ENCODE results near the gene ZNF524.

The ZNF524 gene

DNA sequence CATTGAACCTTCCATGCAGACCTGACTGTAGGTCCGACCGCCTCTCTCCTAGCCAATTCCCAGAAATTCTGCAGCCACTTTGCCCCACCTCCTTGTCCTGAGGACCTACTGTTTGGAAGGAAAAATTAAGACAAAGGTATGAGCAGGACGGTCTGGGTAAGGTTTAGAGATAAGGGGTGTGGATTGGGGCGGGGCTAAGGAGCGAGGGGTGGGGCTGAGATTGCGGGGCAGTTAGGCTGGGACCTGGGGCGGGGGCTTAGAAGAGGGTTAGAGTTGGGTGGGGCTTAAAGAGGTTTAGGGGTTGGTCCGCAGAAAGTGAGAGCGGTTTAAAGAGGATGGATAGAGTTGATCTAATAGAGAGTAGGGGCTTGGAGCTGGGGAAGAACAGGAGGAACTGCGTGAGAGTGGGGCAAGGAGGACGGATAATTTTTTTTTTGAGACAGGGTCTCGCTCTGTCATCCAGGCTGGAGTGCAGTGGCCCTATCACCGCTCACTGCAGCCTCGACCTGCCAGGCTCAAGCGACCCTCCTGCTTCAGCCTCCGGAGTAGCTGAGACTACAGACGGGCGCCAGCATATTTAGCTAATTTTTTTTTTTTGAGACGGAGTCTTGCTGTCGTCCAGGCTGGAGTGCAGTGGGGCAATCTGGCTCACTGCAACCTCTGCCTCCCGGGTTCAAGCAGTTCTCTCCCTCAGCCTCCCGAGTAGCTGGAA, 3.6 kb downstream of the ZNF524 start:
- H3K27ac ChIP-seq (ENCODE audit: low read length) = no peak overlapping the region
- H3K4me1 ChIP-seq (ENCODE audit: control insufficient read depth in 1 of 2, insufficient read depth in 2 of 2, low read length in 2 of 2) = peaks cover 12 to 21% of the 10 kb centered on the region in 2 donors
- H3K36me3 ChIP-seq (ENCODE audit: control insufficient read depth in 1 of 2, insufficient read depth in 2 of 2, low read length in 2 of 2) = no peaks in the 10 kb centered on the region
- no peaks in the 10 kb centered on the region for H3K27me3 ChIP-seq (ENCODE audit: low read depth, low read length)
- H3K9me3 ChIP-seq (ENCODE audit: control insufficient read depth in 1 of 2, low read length in 2 of 2) = no peaks in the 10 kb centered on the region
- no peak overlapping the region for H3K4me3 ChIP-seq (ENCODE audit: low read depth in 1 of 2, low read length in 2 of 2)

DNA sequence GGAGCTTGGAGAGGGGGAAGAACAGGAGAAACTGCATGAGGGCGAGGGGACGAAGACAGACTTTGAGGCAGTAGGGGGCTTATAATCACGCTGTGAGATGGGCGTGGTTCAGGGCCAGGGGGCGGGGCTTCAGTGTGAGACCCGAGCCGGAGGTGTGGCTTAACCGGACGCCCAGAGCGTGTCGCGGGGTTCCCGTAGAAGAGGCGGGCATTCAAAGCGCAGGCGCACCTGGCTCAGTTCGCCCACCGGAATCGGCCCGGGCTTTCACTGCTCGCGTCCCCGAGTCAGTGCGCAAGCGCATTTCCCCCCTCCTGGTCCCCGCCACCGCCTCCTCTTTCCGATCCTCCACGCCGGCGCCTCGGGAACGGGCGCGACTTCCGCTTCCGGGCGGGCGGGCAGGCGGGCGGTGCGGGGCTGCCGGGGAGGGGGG, 5.1 kb downstream of the ZNF524 start:
- peak overlapping the region; percentile 92 for H3K27ac ChIP-seq (ENCODE audit: low read length)
- peaks cover 11 to 21% of the 10 kb centered on the region in 2 donors for H3K4me1 ChIP-seq (ENCODE audit: control insufficient read depth in 1 of 2, insufficient read depth in 2 of 2, low read length in 2 of 2)
- H3K9me3 ChIP-seq (ENCODE audit: control insufficient read depth in 1 of 2, low read length in 2 of 2) = no peaks in the 10 kb centered on the region
- peaks cover 0 to 9% of the 10 kb centered on the region in 2 donors for H3K36me3 ChIP-seq (ENCODE audit: control insufficient read depth in 1 of 2, insufficient read depth in 2 of 2, low read length in 2 of 2)
- H3K4me3 ChIP-seq (ENCODE audit: low read depth in 1 of 2, low read length in 2 of 2) = peak overlapping the region; percentile 63 to 91
- H3K27me3 ChIP-seq (ENCODE audit: low read depth, low read length) = no peaks in the 10 kb centered on the region

DNA sequence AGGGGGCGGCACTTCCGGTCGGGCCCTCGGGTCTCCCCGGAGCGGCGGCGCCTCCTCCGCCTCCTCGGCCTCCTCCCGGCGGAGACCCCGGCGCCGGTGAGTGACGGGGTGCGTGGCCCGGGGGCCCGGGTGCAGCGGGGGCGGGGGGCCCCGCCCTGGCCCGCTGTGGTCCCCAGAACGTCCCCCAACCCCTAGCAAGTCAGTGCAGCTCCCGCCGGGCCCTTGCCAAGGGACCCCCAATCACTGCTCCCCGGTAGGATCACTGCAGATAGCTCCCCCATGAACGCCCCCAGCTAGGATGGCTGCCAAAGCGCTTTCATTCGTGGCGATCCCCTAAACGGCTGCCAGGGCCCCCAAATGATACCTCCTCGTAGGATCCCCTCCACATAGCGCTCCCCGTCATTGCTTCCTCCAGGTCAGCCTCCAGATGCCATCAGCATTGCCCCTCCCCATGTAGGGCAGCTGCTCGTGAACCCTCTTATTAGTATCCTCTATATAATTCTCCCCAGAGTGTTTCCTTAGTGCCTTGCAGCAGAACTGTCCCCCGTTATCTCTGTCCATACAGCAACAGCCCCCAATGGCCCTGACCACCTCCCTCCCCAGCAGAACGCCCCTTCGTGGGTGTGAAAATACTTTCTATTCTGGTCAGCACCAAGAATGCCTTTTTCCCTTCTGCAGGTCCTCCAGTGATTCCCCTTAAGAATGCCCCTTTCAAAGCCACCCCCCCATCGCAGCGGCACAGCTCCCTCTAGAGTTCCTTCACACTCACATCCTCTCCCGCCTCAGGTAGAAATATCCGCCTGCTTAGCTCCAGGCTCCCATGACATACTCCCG, 5.8 kb downstream of the ZNF524 start, which contains the start of gene ZNF865:
Gene ZNF865 (plus strand): TSS at position 11 of the 834 bp plus-strand sequence. CDS start 7,972 bp downstream, outside the sequence.
- no peaks in the 10 kb centered on the region for H3K9me3 ChIP-seq (ENCODE audit: control insufficient read depth in 1 of 2, low read length in 2 of 2)
- H3K27ac ChIP-seq (ENCODE audit: low read length) = peak within 1 kb of the TSS; percentile 92
- H3K4me1 ChIP-seq (ENCODE audit: control insufficient read depth in 1 of 2, insufficient read depth in 2 of 2, low read length in 2 of 2) = peaks cover 10 to 20% of the 10 kb centered on the region in 2 donors
- H3K27me3 ChIP-seq (ENCODE audit: low read depth, low read length) = no peaks in the 10 kb centered on the region
- H3K36me3 ChIP-seq (ENCODE audit: control insufficient read depth in 1 of 2, insufficient read depth in 2 of 2, low read length in 2 of 2) = peaks cover 0 to 15% of the 10 kb centered on the region in 2 donors
- H3K4me3 ChIP-seq (ENCODE audit: low read depth in 1 of 2, low read length in 2 of 2) = peak within 1 kb of the TSS; percentile 76 to 91

DNA sequence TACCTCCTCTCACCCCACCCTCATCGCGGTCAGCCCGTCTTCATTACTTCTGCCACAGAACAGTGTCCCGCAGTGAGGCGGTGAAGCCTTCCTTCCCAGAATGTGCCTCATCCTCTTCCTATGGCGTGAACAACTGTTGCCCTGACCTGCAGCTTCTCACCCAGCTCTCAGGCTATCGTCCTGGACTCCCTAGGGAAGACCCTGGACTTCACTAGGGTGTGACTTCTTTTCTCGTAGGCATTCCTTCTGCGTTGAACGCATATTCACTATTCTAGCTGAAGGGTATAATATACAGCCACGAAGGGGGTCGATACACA, 6.3 kb downstream of the ZNF524 start:
- H3K36me3 ChIP-seq (ENCODE audit: control insufficient read depth in 1 of 2, insufficient read depth in 2 of 2, low read length in 2 of 2) = peaks cover 0 to 17% of the 10 kb centered on the region in 2 donors
- H3K4me1 ChIP-seq (ENCODE audit: control insufficient read depth in 1 of 2, insufficient read depth in 2 of 2, low read length in 2 of 2) = peaks cover 5 to 19% of the 10 kb centered on the region in 2 donors
- H3K9me3 ChIP-seq (ENCODE audit: control insufficient read depth in 1 of 2, low read length in 2 of 2) = no peaks in the 10 kb centered on the region
- no peaks in the 10 kb centered on the region for H3K27me3 ChIP-seq (ENCODE audit: low read depth, low read length)
- peak overlapping the region; percentile 76 to 91 for H3K4me3 ChIP-seq (ENCODE audit: low read depth in 1 of 2, low read length in 2 of 2)
- peak overlapping the region; percentile 79 for H3K27ac ChIP-seq (ENCODE audit: low read length)

DNA sequence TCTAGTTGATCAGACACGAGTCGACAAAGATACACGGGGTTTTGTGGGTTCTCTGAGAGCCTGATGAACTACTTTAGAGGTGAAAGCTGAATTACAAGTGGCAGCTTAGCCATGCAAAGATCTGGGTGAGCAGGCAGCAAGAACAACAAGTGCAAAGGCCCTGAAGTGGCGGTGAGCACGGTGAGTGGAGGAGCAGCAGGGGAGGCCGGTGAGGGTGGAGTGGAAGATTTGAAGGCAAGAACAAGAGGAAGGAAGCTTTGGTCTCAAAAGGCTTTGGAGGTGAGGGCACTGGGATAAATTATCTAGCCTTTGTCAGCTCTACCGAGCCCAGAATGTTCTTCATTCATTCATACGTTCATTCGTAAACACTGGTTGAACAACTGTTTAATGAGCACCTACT, 6.7 kb downstream of the ZNF524 start:
- Histone ChIP-seq H3K27ac (ENCODE audit: low read length) (no peak overlapping the region), H3K9me3 (ENCODE audit: control insufficient read depth in 1 of 2, low read length in 2 of 2) (no peaks in the 10 kb centered on the region), H3K4me1 (ENCODE audit: control insufficient read depth in 1 of 2, insufficient read depth in 2 of 2, low read length in 2 of 2) (peaks cover 5 to 21% of the 10 kb centered on the region in 2 donors), H3K36me3 (ENCODE audit: control insufficient read depth in 1 of 2, insufficient read depth in 2 of 2, low read length in 2 of 2) (peaks cover 0 to 17% of the 10 kb centered on the region in 2 donors), H3K4me3 (ENCODE audit: low read depth in 1 of 2, low read length in 2 of 2) (peak overlapping the region; percentile 76 to 91), H3K27me3 (ENCODE audit: low read depth, low read length) (no peaks in the 10 kb centered on the region)

DNA sequence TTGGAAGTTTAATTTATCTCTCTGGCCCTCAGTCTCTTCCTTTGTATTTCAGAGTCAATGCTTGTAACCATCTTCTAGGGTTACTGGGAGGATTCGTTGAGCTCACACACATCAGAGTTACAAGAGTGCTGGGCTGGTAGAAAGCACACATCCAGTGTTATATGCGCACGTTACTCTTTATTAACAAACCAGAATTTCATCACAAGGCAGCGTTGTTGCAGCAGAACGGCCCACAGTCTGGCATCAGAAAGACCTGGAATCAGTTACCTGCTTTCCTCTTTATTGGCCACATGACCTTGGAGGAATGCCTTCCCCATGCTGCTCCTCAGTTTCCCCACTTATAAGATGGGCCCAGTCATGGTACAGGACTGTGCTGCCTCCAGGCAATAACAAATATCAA, 9.2 kb downstream of the ZNF524 start:
- Histone ChIP-seq H3K27me3 (ENCODE audit: low read depth, low read length) (no peaks in the 10 kb centered on the region), H3K4me3 (ENCODE audit: low read depth in 1 of 2, low read length in 2 of 2) (no peak overlapping the region), H3K27ac (ENCODE audit: low read length) (no peak overlapping the region), H3K9me3 (ENCODE audit: control insufficient read depth in 1 of 2, low read length in 2 of 2) (no peaks in the 10 kb centered on the region), H3K4me1 (ENCODE audit: control insufficient read depth in 1 of 2, insufficient read depth in 2 of 2, low read length in 2 of 2) (peaks cover 5 to 24% of the 10 kb centered on the region in 2 donors), H3K36me3 (ENCODE audit: control insufficient read depth in 1 of 2, insufficient read depth in 2 of 2, low read length in 2 of 2) (peaks cover 0 to 17% of the 10 kb centered on the region in 2 donors)

DNA sequence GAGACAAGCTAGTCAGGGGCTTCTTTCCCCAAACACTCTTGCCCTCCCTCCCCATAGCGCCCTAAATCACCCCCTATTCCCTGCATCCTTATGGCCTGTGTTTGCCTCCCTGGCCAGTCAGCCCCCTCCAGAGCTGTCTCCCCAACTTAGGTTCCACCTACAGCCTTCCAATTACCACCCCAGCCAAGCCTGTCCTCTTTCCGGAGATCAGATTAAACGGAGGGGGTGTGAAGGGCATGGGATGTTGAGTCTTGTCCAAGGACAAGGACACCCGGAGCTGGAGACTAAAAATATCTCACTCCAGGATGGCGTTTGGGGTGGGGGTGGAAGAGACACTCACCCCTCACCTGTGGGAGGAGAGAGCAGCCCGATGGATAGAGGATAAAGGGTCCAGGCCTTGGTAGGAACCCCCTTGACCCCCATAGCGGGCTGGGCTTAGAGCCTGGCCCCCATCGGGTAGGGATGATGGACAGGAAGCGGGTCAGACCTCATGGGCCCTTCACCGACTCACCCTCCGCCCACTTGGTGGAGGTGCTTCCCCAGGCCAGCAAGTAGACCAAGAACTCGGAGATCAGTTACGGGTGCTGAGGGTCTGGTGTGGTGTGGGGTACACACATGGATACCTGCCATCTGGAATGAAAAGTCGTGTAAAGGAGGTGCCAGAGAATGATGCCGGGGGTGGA, 11.4 kb downstream of the ZNF524 start:
- no peaks in the 10 kb centered on the region for H3K27me3 ChIP-seq (ENCODE audit: low read depth, low read length)
- H3K36me3 ChIP-seq (ENCODE audit: control insufficient read depth in 1 of 2, insufficient read depth in 2 of 2, low read length in 2 of 2) = peaks cover 0 to 36% of the 10 kb centered on the region in 2 donors
- H3K9me3 ChIP-seq (ENCODE audit: control insufficient read depth in 1 of 2, low read length in 2 of 2) = no peaks in the 10 kb centered on the region
- no peak overlapping the region for H3K4me3 ChIP-seq (ENCODE audit: low read depth in 1 of 2, low read length in 2 of 2)
- peaks cover 4 to 21% of the 10 kb centered on the region in 2 donors for H3K4me1 ChIP-seq (ENCODE audit: control insufficient read depth in 1 of 2, insufficient read depth in 2 of 2, low read length in 2 of 2)
- no peak overlapping the region for H3K27ac ChIP-seq (ENCODE audit: low read length)

DNA sequence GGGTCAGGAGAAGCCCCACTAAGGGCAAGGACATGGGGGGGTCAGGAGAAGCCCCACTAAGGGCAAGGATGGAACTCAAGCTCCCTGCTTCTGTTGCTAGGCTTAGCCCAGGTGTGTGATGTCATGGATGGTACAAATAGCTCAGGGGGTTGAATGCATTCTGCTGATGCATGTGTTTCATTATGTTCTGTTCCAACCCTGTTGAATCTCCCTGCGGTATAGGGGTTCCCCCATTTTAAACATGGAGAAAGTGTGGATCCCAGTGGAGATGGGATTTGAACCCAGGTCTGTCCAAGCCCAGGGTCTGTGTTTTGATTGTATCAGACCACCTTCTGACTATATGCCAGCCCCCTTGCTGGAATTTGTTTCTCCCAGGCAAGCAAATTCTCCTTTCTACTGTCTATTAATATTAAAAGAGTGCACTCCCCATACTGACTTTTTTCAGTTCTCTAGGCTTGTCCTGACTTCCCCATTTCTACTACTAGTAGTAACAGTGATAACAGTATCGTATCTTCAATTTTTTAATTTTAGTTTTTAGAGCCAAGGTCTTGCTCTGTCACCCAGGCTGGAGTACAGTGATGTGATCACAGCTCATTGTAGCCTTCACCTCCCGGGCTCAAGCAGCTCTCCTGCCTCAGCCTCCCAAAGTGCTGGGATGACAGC, 12.0 kb downstream of the ZNF524 start:
- no peaks in the 10 kb centered on the region for H3K27me3 ChIP-seq (ENCODE audit: low read depth, low read length)
- H3K4me1 ChIP-seq (ENCODE audit: control insufficient read depth in 1 of 2, insufficient read depth in 2 of 2, low read length in 2 of 2) = peaks cover 0 to 14% of the 10 kb centered on the region in 2 donors
- no peaks in the 10 kb centered on the region for H3K9me3 ChIP-seq (ENCODE audit: control insufficient read depth in 1 of 2, low read length in 2 of 2)
- no peak overlapping the region for H3K27ac ChIP-seq (ENCODE audit: low read length)
- no peak overlapping the region for H3K4me3 ChIP-seq (ENCODE audit: low read depth in 1 of 2, low read length in 2 of 2)
- peaks cover 0 to 41% of the 10 kb centered on the region in 2 donors for H3K36me3 ChIP-seq (ENCODE audit: control insufficient read depth in 1 of 2, insufficient read depth in 2 of 2, low read length in 2 of 2)

DNA sequence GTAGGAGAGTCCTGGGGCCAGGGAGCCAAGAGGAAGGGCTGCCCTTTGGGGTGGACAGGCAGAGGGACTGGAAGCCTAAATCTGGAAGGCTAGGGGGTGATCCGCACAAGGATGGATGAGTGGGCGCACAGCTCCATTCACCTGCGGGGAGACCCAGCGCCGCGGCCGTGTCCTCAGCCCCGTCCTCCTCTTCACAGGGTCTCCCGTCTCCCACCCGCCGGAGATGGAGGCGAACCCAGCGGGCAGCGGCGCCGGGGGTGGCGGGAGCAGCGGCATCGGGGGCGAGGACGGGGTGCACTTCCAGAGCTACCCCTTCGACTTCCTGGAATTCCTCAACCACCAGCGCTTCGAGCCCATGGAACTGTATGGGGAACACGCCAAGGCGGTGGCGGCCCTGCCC, 13.3 kb downstream of the ZNF524 start:
- Histone ChIP-seq H3K36me3 (ENCODE audit: control insufficient read depth in 1 of 2, insufficient read depth in 2 of 2, low read length in 2 of 2) (peaks cover 0 to 47% of the 10 kb centered on the region in 2 donors), H3K4me1 (ENCODE audit: control insufficient read depth in 1 of 2, insufficient read depth in 2 of 2, low read length in 2 of 2) (peaks cover 0 to 11% of the 10 kb centered on the region in 2 donors), H3K4me3 (ENCODE audit: low read depth in 1 of 2, low read length in 2 of 2) (no peak overlapping the region), H3K27ac (ENCODE audit: low read length) (no peak overlapping the region), H3K27me3 (ENCODE audit: low read depth, low read length) (no peaks in the 10 kb centered on the region), H3K9me3 (ENCODE audit: control insufficient read depth in 1 of 2, low read length in 2 of 2) (no peaks in the 10 kb centered on the region)

DNA sequence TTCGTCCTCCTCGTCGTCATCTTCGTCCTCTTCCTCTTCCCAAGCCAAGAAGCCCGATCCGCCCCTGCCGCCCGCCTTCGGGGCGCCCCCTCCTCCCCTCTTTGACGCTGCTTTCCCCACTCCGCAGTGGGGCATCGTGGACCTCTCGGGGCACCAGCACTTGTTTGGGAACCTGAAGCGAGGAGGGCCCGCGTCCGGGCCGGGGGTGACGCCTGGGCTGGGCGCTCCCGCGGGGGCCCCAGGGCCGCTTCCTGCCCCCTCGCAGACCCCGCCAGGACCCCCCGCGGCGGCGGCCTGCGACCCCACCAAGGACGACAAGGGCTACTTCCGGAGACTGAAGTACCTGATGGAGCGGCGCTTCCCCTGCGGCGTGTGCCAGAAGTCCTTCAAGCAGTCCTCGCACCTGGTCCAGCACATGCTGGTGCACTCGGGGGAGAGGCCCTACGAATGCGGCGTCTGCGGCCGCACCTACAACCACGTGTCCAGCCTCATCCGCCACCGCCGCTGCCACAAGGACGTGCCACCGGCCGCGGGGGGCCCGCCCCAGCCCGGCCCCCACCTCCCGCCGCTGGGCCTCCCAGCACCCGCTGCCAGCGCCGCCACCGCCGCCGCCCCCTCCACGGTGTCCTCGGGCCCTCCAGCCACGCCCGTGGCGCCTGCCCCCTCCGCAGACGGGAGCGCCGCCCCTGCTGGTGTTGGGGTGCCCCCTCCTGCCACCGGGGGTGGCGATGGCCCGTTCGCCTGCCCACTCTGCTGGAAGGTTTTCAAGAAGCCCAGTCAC, 14.0 kb downstream of the ZNF524 start:
- Histone ChIP-seq H3K9me3 (ENCODE audit: control insufficient read depth in 1 of 2, low read length in 2 of 2) (no peaks in the 10 kb centered on the region), H3K4me3 (ENCODE audit: low read depth in 1 of 2, low read length in 2 of 2) (no peak overlapping the region), H3K27me3 (ENCODE audit: low read depth, low read length) (no peaks in the 10 kb centered on the region), H3K4me1 (ENCODE audit: control insufficient read depth in 1 of 2, insufficient read depth in 2 of 2, low read length in 2 of 2) (peaks cover 0 to 11% of the 10 kb centered on the region in 2 donors), H3K27ac (ENCODE audit: low read length) (no peak overlapping the region), H3K36me3 (ENCODE audit: control insufficient read depth in 1 of 2, insufficient read depth in 2 of 2, low read length in 2 of 2) (peaks cover 0 to 46% of the 10 kb centered on the region in 2 donors)

Data from muscle layer of duodenum (tissue), 2 donors.